A549 treated with RU486 at 1 μM for 4 hours (cell line): ENCODE results near the gene VCAM1. TPM values are rescaled to one million over a fixed set of nuclear protein-coding genes. Genes with fewer than 3 reads are reported as not detected.

Experiments used
- total RNA-seq: library from RNA; stranded (reverse); fragments of 200-300 nt; extraction: Qiagen RNA extraction; gene quantifications from 5 replicates; pipeline ENCODE4 v1.2.3, GENCODE V29; 2022; ENCODE audit warnings: low read depth

The VCAM1 gene, protein sequence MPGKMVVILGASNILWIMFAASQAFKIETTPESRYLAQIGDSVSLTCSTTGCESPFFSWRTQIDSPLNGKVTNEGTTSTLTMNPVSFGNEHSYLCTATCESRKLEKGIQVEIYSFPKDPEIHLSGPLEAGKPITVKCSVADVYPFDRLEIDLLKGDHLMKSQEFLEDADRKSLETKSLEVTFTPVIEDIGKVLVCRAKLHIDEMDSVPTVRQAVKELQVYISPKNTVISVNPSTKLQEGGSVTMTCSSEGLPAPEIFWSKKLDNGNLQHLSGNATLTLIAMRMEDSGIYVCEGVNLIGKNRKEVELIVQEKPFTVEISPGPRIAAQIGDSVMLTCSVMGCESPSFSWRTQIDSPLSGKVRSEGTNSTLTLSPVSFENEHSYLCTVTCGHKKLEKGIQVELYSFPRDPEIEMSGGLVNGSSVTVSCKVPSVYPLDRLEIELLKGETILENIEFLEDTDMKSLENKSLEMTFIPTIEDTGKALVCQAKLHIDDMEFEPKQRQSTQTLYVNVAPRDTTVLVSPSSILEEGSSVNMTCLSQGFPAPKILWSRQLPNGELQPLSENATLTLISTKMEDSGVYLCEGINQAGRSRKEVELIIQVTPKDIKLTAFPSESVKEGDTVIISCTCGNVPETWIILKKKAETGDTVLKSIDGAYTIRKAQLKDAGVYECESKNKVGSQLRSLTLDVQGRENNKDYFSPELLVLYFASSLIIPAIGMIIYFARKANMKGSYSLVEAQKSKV
- 0.05 TPM in 2 of 5 replicates, not detected in the others for total RNA-seq

DNA sequence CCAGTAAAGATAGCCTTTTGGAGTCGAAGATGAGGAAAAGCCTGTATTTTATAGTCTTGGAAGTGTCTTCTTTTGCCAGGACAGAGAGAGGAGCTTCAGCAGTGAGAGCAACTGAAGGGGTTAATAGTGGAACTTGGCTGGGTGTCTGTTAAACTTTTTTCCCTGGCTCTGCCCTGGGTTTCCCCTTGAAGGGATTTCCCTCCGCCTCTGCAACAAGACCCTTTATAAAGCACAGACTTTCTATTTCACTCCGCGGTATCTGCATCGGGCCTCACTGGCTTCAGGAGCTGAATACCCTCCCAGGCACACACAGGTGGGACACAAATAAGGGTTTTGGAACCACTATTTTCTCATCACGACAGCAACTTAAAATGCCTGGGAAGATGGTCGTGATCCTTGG lies at the start of gene VCAM1:
VCAM1 (plus strand) TSS at position 253 of the 400 bp plus-strand sequence; CDS start at position 372, 119 bp downstream.

Other genes starting within 250 kb of the VCAM1 start
- gene GPR88, start 181.6 kb upstream of the VCAM1 start, total RNA-seq: not detected in 5 replicates
- gene EXTL2, start 175.1 kb downstream of the VCAM1 start, total RNA-seq: 5.1 to 9.4 TPM (median 7.6 TPM) in 5 replicates
- gene SLC30A7, start 176.3 kb downstream of the VCAM1 start, total RNA-seq: 5.8 to 10.6 TPM (median 9.9 TPM) in 5 replicates